Activated CD4-positive, alpha-beta T cell treated with anti-CD3 and anti-CD28 coated beads, Interleukin-2, amount 50 U/mL, for 48 hours (primary cell): ENCODE data around the gene ING1.
A peak's percentile ranks its signal among the peaks of the same experiment; 100 is the strongest.
"Not testable (repeated sequence)": the region's sequence is repeated elsewhere in the genome, so short reads cannot be mapped to it uniquely, and the experiment has no call there.

Experiments
- DNase-seq, 2 experiments: peaks; one replicate each; pipeline ENCODE4 v3.0.0-alpha.2; 2020

The ING1 gene

GRCh38 chr13:110713642-110713952 lies at the start of gene ING1:
Gene ING1 (plus strand): TSS chr13:110713700. CDS start chr13:110714150, 450 bp downstream.
- DNase-seq, result no peak

- DNase-seq, result no peak
Observed at GRCh38 chr13:110664041-110664440, 49.5 kb upstream of the ING1 start.

GRCh38 chr13:110664673-110665072 lies 48.8 kb upstream of the ING1 start:
- no peak for DNase-seq

- DNase-seq, result no peak
Observed at GRCh38 chr13:110665491-110666254, 47.8 kb upstream of the ING1 start.

- no peak for DNase-seq
Observed at GRCh38 chr13:110666255-110666533, 47.3 kb upstream of the ING1 start.

- no peak for DNase-seq
Observed at GRCh38 chr13:110669036-110669435, 44.5 kb upstream of the ING1 start.

GRCh38 chr13:110669814-110670213 lies 43.7 kb upstream of the ING1 start:
- DNase-seq, result not testable (repeated sequence)

- peak; percentile 31 to 41 for DNase-seq
Observed at GRCh38 chr13:110676595-110677587, 36.6 kb upstream of the ING1 start.

GRCh38 chr13:110677731-110678545 lies 35.6 kb upstream of the ING1 start:
- DNase-seq, result peak in 1 of 2 experiments; percentile 11

GRCh38 chr13:110680852-110681251 lies 32.6 kb upstream of the ING1 start:
- peak in 1 of 2 experiments; percentile 23 for DNase-seq

- no peak for DNase-seq
Observed at GRCh38 chr13:110681868-110682550, 31.5 kb upstream of the ING1 start.

GRCh38 chr13:110682746-110683145 lies 30.8 kb upstream of the ING1 start:
- DNase-seq, result no peak

- DNase-seq, result no peak
Observed at GRCh38 chr13:110683203-110683883, 30.2 kb upstream of the ING1 start.

GRCh38 chr13:110683921-110684320 lies 29.6 kb upstream of the ING1 start:
- DNase-seq, result no peak

GRCh38 chr13:110684388-110685056 lies 29.0 kb upstream of the ING1 start:
- DNase-seq, result no peak

- no peak for DNase-seq
Observed at GRCh38 chr13:110685305-110686020, 28.0 kb upstream of the ING1 start.

- no peak for DNase-seq
Observed at GRCh38 chr13:110687736-110688135, 25.8 kb upstream of the ING1 start.

- no peak for DNase-seq
Observed at GRCh38 chr13:110689041-110689440, 24.5 kb upstream of the ING1 start.

GRCh38 chr13:110689711-110690110 lies 23.8 kb upstream of the ING1 start:
- no peak for DNase-seq

- DNase-seq, result no peak
Observed at GRCh38 chr13:110690516-110690915, 23.0 kb upstream of the ING1 start.

GRCh38 chr13:110695774-110696173 lies 17.7 kb upstream of the ING1 start:
- not testable (repeated sequence) for DNase-seq
